Fibroblast of skin of left quadriceps (primary cell): Measurements from ENCODE around the gene MTMR3.

ENCODE experiments used
- DNase-seq, 2 experiments: peaks; one replicate each; pipeline ENCODE4 v3.0.0-alpha.2; 2013; ENCODE audit warnings: low read depth in 2 of 2

Gene MTMR3

DNA sequence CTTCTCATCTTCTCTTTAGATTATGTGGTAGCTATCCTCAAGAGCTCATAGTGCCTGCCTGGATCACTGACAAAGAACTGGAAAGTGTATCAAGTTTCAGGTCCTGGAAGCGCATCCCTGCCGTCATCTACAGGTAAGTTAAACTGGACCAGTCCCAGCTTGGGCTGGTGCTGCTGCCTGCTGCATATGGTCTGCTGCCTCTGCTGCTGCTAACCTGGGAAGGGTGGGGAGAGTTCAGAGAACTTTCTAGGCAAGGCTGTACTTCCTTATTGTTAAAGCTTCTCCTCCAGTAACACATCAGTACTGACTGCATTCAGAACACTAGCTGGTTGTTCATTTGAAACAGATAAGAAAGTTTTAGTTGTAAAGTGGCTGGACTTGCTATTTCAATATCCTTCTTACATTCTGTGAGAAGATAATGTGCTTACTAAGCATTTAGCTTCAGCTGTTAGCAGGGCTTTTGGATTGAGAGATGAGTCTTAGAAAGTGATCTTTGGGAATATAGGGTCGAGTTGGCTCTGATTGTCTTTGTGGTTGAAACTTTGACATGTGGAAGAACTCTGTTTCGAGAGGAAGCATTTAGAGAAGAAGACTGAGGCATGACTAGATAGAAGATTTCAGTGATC, 120.0 kb downstream of the MTMR3 start:
- no peak for DNase-seq

DNA sequence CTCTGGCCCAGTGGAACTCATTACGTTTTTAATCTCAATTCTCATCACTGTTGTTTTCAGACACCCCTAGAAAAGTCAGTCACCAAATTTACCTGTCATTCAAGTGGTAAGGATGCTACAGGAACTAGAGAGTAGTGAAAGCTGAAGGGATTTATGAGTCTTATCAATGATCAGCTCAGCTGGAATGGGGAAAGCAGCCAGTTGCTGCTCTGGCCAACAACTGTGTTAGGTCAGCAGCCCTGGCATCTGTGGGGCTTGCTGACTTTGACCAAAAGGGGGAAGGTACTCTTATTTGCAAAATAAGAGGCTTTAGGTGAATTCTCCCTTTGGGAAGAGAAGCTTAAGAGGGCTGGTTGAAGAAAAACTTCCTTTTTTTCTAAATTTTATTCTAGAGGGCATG, 121.1 kb downstream of the MTMR3 start:
- no peak for DNase-seq

DNA sequence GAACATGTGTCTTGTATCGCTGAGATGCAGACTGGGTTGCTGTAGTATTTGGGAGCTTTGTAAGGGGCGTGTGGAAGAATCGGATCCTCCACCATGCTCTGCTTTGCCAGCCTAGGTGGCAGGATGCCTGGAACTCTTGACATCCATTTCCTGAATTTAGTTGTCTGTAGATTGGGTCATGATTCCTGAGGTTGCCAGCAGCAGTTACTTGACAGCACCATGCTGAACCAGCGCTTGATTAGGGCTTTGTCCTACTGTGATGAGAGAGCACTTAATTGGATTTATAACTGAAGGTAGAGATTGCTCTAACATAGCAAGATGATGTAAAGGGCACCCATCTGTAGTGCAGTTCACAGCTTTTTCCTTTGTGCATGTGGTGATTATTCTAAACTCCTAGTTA, 121.7 kb downstream of the MTMR3 start:
- DNase-seq, result no peak

DNA sequence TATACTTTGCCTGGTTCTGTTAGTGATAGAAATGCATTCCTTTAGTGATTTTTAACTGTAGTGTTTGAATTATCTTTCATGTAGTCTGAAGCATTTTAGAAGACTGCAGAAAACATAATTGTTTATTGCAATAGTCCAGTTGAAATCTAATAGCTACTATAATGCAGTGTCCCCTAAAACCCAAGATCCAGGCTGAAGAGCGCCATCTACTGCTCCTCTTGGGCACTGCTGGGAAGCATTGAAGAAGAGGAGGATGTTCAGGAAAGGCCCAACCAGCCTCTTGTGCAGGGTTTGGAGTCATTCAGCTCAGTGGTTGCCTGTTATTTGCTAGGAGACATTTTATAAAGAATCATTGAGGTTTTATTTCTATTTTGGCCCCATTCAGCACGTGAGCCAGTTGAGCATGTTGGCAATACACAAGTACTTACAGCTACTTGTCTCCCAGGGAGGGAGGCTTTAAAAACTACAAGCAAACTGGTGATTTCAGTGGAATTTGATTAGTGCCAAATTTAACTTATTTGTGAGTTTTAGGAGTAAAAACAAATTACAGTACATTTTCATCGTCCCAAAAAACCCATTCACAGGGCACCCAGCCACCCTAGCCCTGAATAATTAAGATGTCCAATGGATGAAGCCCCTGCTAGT, 122.4 kb downstream of the MTMR3 start:
- peak; percentile 57 to 61 for DNase-seq

DNA sequence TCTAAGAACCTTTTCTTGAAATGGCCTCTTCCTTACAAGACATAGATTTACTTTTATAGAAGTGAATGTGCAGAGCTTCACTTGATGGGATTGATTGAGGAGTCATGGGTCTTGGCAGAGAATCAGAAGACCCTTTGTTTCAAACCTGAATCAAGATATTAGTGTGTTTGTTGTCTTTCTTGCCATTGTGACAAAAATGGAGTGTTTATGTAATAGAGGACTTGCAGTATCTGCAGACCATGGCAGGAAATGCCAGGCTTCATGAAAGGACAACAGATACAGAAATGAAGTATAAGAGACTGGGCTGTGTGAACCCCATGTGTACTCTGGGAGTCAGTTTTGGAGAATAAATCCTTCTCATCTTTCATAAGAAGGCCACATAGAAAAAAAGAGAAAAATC, 124.4 kb downstream of the MTMR3 start:
- no peak for DNase-seq

DNA sequence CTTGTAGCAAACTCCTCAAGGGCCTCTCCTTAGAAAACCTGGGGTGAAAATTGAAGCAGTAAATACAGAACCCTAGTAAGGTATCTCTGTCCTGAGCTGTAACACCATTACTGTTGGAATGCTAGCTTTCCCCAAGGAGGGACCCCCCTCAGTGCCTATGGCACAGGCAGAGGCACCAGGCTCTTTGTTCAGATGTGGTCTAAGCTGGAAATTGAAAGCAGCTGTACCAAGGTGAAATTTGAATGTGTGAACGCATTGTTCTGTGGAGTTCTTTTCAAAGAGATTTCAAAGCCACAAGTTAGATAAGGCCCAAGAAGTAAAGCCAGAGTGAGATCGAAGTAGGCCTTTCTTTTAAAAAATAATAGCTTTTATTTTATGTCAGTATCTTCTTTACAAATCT, 125.4 kb downstream of the MTMR3 start:
- DNase-seq, result no peak

DNA sequence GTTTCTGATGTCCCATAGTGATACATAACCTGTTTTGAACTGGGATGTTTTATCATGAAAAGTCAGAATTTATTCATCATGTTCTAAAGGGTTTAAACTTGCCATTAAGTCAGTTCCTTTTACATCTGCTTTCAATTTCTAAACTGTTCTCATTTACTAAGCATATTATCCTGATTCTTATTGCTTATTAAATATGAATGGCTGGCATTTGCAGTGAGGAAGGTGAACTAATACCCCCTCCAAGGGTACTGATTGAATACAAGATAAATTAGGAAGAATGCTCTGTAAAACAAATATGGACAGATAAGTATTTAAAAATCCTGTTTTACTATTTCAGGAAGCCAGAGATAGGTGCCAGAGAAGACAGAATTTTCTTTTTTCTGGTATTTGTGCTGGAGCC, 126.5 kb downstream of the MTMR3 start:
- no peak for DNase-seq

DNA sequence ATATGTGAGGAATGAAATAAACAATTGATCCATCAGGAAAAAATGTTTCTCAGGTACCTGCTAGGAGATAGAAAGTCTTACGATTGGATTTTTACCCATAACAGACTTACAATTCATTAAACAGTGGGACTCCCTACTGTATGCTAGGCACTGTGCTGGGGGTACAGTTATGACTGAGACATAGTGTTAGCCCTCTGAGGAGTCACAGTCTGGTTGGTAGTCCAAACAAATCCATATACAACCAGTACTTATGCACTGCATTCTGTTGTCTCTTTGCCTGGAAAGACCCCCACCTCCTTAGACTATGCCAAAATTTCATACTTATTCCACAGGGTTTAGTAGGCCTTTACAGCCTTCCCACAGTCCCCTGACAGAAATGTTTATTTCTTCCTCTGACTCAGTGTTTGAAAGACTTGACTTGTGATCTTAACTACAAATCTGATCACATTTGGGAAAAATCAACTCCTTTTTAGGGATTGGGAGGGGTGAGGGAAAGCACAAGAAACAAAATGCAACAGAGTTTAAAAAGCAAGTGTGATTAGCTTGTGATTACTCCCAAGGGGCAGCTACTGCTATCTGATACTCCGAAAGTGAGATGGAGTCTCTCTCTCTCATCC, 127.9 kb downstream of the MTMR3 start:
- DNase-seq, result no peak

DNA sequence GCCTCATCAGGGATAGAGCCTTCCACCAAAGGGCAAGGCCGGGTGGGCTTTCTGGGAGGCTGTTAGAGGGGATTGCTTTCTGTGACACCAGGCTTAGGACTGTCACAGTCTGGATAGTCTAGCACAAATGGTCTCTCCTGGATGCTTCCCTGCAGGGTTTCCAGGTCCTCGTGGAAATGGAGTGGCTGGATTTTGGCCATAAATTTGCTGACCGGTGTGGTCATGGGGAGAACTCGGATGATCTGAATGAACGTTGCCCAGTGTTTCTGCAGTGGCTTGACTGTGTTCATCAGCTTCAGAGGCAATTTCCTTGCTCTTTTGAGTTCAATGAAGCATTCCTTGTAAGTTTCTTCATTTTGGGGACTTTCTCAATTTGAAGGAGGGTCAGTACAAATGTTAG, 130.2 kb downstream of the MTMR3 start:
- no peak for DNase-seq

DNA sequence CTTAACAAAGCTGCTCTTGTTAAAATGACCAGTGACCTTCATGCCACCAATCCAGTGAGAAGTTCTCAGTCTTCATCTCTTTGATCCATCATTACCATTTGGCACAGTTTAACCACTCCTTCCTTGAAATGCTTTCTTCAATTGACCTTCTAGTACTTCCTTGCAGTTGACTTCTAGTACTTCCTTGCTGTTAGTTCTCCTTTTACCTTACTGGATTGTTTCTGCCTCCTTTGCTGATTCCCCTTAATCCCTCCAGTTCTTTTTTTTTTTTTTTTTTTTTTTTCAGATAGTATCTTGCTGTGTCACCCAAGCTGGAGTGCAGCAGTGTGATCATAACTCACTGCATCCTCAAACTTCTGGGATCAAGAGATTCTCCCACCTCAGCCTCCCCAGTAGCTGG, 131.3 kb downstream of the MTMR3 start:
- DNase-seq, result no peak

DNA sequence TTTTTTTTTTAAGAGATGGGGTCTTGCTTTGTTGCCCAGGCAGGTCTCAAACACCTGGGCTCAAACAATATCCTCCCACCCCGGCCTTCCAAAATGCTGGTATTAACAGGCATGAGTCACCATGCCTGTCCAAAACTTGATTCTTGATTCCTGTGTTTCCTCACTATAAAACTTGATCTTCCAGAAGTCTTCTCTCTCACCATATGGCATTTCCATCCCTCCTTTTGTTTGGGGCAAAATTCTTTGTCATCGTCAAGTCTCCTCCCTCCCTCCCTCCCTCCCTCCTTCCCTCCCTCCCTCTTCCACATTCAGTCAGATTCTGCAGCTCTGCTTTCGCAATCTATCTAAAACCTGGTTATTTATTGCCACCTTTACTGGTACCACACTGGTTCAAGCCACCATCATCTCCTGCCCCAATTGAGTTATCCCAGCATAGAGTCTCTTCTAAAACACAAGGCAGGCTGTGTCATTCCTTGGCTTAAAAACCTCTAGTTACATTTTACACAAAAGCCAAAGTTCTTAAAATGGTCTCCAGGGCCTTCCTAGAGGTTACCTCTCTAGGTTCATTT, 132.3 kb downstream of the MTMR3 start:
- DNase-seq, result no peak

DNA sequence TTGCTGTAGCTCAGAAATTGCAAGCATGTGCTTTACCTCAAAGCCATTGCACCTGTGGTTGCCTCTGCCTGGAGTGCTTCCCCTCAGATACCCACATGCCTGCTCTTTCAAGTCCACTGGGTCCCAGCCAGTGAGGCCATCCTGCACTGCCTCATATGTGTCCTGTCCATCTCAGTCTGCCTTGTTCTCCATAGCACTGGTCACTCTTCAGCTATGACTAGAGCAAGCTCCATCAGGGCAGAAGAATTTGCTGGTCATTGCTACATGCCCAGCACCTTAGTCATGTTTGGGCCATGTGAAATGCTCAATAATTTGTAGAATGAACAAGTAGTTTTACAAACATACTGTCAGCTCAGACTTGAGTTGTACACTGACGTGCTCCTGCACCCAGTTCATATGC, 132.9 kb downstream of the MTMR3 start:
- no peak for DNase-seq

DNA sequence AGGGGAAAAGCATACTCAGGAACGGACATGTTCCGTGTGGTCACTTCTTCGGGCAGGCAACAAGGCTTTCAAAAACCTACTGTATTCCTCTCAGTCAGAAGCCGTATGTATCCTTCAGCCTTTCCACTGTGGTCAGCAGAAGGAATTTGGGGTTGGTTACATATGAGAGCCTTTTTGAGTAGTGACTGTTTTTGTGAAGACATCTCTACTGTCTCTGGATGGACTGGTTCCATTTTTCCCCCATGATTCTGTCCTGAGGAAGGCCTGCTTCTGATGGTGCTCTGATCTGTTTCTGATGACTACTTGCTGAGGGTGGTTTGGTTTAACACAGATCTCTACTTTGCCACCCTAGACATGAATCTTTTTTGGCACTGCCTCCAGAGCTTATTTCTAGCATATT, 133.6 kb downstream of the MTMR3 start:
- no peak for DNase-seq

DNA sequence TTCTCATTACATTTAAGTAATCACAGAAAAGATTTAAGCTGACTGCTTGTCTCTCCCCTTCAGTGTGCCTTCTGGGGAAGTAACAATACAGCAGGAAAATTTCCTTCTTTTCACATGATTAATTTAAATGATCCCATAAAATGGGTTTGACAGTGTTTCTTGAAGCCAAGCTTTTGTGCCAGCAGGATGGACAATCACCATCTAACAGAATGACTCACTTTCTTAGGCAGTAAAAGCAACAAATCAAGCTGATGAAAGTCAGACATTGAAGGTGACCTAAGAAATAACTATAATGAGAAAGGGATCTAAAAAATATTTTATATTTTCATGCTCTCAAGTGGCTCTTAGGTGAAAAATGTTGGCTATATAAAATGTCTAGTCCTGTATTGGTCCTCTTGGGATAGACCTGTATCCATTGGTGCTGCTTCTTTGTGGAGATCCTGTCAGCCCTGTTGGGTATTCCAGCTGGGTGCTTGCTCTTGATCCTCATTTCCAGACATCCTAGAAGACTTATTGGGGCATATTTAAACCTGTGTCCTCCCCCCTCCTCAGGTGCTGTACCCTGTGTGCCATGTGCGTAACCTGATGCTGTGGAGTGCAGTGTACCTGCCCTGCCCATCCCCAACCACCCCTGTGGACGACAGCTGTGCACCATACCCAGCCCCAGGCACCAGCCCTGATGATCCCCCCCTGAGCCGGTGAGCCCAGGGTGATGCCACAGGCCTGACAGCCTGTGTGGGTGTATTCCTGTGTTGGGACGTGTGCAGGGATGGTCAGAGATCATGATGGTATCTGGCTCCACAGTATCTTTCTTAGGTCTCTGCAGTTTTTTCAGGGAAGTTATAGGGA, 134.6 kb downstream of the MTMR3 start:
- DNase-seq, result no peak

DNA sequence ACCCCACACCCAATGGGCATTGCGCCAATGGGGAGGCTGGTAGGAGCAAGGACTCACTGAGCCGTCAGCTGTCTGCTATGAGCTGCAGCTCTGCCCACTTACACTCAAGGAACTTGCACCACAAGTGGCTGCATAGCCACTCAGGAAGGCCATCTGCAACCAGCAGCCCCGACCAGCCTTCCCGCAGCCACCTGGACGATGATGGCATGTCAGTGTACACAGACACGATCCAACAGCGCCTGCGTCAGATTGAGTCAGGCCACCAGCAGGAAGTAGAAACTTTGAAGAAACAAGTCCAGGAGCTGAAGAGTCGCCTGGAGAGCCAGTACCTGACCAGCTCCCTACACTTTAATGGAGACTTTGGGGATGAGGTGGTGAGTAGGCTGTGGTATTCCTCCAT, 137.5 kb downstream of the MTMR3 start:
- DNase-seq, result no peak

DNA sequence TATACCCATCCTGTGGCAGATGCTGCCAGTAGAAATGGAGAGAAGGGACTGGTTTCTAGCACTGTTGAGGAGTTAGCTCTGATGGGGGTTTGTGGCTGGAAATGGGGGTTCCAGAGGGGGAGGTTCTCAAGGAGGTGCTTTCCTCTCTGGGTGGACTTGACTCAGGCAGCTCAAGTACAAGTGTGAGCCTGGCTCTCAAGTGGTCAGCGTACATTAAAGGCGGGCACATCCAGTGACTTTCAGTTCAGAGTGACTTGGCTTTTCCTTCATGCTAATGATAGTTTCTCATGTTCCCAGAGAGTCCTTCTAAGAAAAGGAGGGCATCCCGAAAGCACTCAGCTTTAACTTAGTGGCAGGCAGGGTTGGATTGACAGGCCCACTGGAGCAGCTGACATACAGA, 138.4 kb downstream of the MTMR3 start:
- no peak for DNase-seq

DNA sequence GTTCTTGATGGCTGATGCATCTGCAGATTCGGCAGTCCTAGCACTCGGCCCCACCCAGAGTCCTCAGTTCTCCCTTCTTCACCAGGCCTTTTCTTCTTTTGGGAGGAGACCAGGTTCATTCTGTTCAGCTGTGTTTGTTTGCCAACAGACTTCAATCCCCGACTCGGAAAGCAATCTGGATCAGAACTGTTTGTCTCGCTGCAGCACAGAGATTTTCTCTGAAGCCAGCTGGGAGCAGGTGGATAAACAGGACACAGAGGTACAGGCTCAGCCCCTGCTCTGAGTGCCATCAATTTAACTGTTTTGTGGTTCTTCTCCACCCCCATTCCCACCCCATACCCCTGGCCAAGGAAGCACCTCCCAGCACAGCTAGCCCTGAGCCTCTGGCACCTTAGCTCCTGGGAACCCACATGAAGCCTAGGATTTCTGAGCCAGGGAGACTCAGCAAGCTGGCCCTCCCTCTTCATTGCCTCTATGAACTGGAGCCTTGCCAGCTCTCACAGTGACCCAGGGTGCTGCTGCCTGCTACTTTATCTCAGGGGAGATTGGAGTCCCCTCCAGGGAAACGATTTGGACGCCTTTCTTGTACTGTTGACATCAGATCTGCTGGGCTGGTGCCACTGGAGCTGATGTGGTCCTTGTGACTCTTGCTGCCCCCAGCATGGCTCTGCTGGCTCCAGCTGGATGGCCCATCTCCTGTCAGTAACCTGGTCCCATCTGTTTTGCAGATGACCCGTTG, 139.1 kb downstream of the MTMR3 start:
- no peak for DNase-seq

DNA sequence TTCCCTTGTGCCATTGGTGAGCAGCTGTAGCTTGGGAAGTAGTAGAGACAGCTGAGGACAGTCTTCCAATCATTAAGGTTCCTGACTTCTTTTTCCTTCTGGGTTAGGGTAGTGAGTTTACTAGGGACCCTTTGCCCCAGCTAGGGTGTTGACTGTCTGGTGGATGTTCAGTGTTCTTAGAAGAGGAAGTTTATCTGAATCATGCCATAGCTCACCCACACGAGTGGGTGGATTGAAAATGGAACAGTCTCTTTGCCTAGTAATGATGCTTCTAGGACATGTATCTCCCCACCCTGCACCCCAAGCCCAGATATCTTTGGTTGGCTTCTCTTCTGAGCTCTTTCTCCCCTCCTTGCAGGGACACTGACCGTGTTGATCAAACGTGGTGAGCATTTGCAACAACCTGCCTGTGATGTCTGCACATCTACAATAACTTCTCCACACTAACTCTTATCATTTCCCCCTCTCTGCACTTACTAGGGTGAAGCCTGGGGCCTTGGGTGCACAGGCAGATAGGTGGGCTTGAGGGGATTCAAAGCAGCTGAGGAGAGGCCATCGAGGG, 140.2 kb downstream of the MTMR3 start:
- no peak for DNase-seq

DNA sequence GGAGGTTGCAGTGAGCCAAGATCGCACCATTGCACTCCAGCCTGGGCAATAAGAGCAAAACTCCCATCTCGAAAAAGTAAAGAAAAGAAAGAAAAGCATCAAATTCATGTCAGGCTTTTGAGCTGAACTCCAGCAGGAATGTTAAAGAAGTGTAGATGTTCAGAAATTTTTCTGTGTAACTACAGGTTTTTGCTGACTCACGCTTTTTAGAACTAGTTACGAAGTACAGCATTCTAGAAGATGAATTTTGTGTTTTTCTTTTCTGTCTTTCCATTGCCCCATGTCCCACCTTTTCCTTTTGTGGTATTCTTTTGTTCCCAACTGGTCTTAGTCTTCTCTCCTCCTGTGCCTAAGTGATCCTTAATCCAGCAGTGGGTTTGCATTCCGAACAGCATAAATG, 141.3 kb downstream of the MTMR3 start:
- DNase-seq, result no peak

DNA sequence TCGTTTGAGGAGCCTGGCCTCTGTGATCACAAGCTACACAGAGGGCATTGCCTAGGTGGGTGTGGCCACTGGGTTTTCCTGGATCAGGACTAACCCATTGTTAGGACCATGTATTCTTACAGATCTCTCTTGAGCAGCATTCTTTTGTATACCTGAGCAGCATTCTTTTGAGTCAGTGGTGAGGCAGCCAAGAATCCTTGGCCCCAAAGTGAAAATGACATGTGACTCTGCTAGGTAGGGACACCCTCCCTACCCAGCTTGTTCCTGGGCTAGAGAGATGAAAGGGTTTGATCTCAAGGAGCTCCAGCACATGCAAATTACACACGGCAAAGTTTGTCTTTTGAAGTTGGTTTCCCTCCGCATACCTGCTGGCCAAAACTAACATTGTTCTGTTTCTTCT, 142.2 kb downstream of the MTMR3 start:
- no peak for DNase-seq

DNA sequence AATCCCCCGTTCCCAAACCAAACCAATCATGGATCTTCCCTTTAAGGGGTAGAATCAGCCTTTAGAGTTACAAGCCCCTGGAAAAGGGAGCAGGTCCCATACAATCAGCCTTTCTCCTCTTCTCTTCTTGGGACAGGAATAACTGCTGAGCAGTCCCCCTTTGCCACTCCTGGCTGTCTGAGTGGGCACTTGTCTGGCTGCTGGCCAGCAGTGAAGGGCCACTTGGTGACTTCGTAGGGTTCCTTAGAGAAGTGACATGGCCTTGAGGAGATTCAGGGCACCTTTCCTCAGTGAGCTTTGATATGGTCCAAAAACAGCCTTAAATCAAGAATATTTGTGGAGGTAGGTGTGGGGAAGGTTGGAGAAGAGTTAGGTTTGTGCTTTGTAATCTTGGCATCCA, 143.8 kb downstream of the MTMR3 start:
- no peak for DNase-seq
